Measurements from ENCODE around the gene SLC16A14.

DNA sequence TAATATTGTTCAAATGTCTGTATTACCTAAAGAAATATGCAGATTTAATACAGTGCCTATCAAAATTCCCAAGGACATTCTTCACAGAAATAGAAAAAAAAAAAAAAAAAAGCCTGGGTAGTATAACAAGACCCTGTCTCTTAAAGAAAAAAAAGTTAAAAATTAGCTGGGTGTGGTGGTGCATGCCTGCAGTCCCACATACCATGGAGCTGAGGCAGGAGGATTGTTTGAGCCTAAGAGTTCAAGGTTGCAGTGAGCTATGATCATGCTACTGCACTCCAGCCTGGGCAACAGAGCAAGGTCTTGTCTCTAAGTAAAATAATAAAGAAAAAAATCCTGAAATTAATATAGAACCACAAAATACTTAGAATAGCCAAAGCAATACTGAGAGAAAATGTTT lies 51.9 kb downstream of the SLC16A14 start:
- TF ChIP-seq, protein P1, sequence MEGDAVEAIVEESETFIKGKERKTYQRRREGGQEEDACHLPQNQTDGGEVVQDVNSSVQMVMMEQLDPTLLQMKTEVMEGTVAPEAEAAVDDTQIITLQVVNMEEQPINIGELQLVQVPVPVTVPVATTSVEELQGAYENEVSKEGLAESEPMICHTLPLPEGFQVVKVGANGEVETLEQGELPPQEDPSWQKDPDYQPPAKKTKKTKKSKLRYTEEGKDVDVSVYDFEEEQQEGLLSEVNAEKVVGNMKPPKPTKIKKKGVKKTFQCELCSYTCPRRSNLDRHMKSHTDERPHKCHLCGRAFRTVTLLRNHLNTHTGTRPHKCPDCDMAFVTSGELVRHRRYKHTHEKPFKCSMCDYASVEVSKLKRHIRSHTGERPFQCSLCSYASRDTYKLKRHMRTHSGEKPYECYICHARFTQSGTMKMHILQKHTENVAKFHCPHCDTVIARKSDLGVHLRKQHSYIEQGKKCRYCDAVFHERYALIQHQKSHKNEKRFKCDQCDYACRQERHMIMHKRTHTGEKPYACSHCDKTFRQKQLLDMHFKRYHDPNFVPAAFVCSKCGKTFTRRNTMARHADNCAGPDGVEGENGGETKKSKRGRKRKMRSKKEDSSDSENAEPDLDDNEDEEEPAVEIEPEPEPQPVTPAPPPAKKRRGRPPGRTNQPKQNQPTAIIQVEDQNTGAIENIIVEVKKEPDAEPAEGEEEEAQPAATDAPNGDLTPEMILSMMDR (conservative IDR thresholded peaks at IDR 0.05; ENCODE audit: low read depth, low read length): no peak
- TF ChIP-seq EZH2 (IDR thresholded peaks at IDR 0.05; ENCODE audit: borderline replicate concordance, low read depth, low read length, poor library complexity, severe bottlenecking): no peak

Data from A673 (cell line).